DOHH2 (cell line): Measurements from ENCODE around the gene LARGE1.
A peak's percentile ranks its signal among the peaks of the same experiment; 100 is the strongest.

ENCODE experiments used
- H3F3A ChIP-seq: fragments of 200-600 bp; sonication (generic), shearing (Covaris generic); 2 replicates; pipeline ENCODE4 v1.6.0; 2016; ENCODE audit warnings: antibody characterized with exemption, mild to moderate bottlenecking; ENCODE audit not compliant: control insufficient read depth, insufficient read depth
- H3K27ac ChIP-seq: fragments of 200-600 bp; sonication (generic); 2 replicates; pipeline ENCODE4 v1.5.1; 2014; ENCODE audit warnings: low read depth, mild to moderate bottlenecking, low read length, moderate library complexity
- H3K27me3 ChIP-seq: fragments of 200-600 bp; sonication (generic); 2 replicates; pipeline ENCODE4 v1.6.1; 2014; ENCODE audit warnings: mild to moderate bottlenecking, low read length, mixed read lengths; ENCODE audit not compliant: control insufficient read depth
- H3K36me3 ChIP-seq: fragments of 200-600 bp; sonication (generic); 2 replicates; pipeline ENCODE4 v1.6.1; 2014; ENCODE audit warnings: mild to moderate bottlenecking, low read length, moderate library complexity, mixed read lengths; ENCODE audit not compliant: control insufficient read depth
- H3K4me1 ChIP-seq: fragments of 200-600 bp; sonication (generic); 2 replicates; pipeline ENCODE4 v1.6.1; 2014; ENCODE audit warnings: mild to moderate bottlenecking, low read length, mixed read lengths; ENCODE audit not compliant: control insufficient read depth
- H3K4me2 ChIP-seq: fragments of 200-600 bp; sonication (generic); 2 replicates; pipeline ENCODE4 v1.6.0; 2014; ENCODE audit warnings: mild to moderate bottlenecking, low read length, moderate library complexity
- H3K4me3 ChIP-seq: fragments of 200-600 bp; sonication (generic); 2 replicates; pipeline ENCODE4 v1.5.1; 2014; ENCODE audit warnings: mild to moderate bottlenecking, low read length, mixed read lengths
- H3K79me2 ChIP-seq: fragments of 200-600 bp; sonication (generic); 2 replicates; pipeline ENCODE4 v1.6.1; 2014; ENCODE audit warnings: mild to moderate bottlenecking, low read length, mixed read lengths; ENCODE audit not compliant: control insufficient read depth
- H3K9me2 ChIP-seq: fragments of 200-600 bp; sonication (generic); replicated peaks from 2 replicates; pipeline ENCODE4 v1.6.1; 2014; ENCODE audit warnings: mild to moderate bottlenecking, low read length, mixed read lengths; ENCODE audit not compliant: control insufficient read depth
- H3K9me3 ChIP-seq: fragments of 200-600 bp; sonication (generic); 2 replicates; pipeline ENCODE4 v1.6.1; 2014; ENCODE audit warnings: antibody characterized with exemption, low read length, mixed read lengths; ENCODE audit not compliant: control insufficient read depth, insufficient read depth
- H4K20me1 ChIP-seq: fragments of 200-600 bp; sonication (generic); 2 replicates; pipeline ENCODE4 v1.6.0; 2014; ENCODE audit warnings: low read depth, mild to moderate bottlenecking, antibody characterized with exemption, low read length, moderate library complexity; ENCODE audit not compliant: control insufficient read depth, insufficient read depth
- CTCF ChIP-seq: fragments of 200-600 bp; sonication (generic); IDR thresholded peaks from one replicate; pipeline ENCODE4 v1.5.1; 2014; ENCODE audit warnings: antibody characterized with exemption, mild to moderate bottlenecking, low read depth, low read length; ENCODE audit not compliant: poor library complexity, severe bottlenecking
- EZH2phosphoT487 ChIP-seq: fragments of 200-600 bp; sonication (generic); IDR thresholded peaks from 2 replicates; pipeline ENCODE4 v1.6.1; 2017; ENCODE audit warnings: borderline replicate concordance, mild to moderate bottlenecking, antibody characterized with exemption, low read length, moderate library complexity, mixed read lengths

Gene LARGE1

GRCh38 chr22:33576205-33576604 lies 344.1 kb downstream of the LARGE1 start:
- H3K4me3 ChIP-seq, result peak overlapping the region; percentile 38
- no peaks in the 10 kb centered on the region for H3K79me2 ChIP-seq
- H3K9me3 ChIP-seq, result no peaks in the 10 kb centered on the region
- H3K4me2 ChIP-seq, result peak overlapping the region; percentile 46
- no peaks in the 10 kb centered on the region for H3K36me3 ChIP-seq
- TF ChIP-seq EZH2phosphoT487, result no peak
- H3K27ac ChIP-seq, result peak overlapping the region; percentile 56
- H3F3A ChIP-seq, result peaks cover 9% of the 10 kb centered on the region; the same call in 1 of the 2 replicates
- peaks cover 81% of the 10 kb centered on the region for H3K4me1 ChIP-seq
- H3K9me2 ChIP-seq, result no peaks in the 10 kb centered on the region
- no peaks in the 10 kb centered on the region for H4K20me1 ChIP-seq
- no peaks in the 10 kb centered on the region for H3K27me3 ChIP-seq

- peak overlapping the region; percentile 46 for H3K4me2 ChIP-seq
- no peak for TF ChIP-seq EZH2phosphoT487
- no peak for TF ChIP-seq CTCF
- H3K4me1 ChIP-seq, result peaks cover 85% of the 10 kb centered on the region
- no peaks in the 10 kb centered on the region for H3K9me2 ChIP-seq
- H3K27me3 ChIP-seq, result no peaks in the 10 kb centered on the region
- H3K4me3 ChIP-seq, result peak overlapping the region; percentile 38; the same call in 1 of the 2 replicates
- no peaks in the 10 kb centered on the region for H3K36me3 ChIP-seq
- peak overlapping the region; percentile 56 for H3K27ac ChIP-seq
- H3F3A ChIP-seq, result peaks cover 9% of the 10 kb centered on the region; the same call in 1 of the 2 replicates
- H3K79me2 ChIP-seq, result no peaks in the 10 kb centered on the region
- no peaks in the 10 kb centered on the region for H3K9me3 ChIP-seq
- H4K20me1 ChIP-seq, result no peaks in the 10 kb centered on the region
Observed at GRCh38 chr22:33575771-33576170, 344.5 kb downstream of the LARGE1 start.

DNA sequence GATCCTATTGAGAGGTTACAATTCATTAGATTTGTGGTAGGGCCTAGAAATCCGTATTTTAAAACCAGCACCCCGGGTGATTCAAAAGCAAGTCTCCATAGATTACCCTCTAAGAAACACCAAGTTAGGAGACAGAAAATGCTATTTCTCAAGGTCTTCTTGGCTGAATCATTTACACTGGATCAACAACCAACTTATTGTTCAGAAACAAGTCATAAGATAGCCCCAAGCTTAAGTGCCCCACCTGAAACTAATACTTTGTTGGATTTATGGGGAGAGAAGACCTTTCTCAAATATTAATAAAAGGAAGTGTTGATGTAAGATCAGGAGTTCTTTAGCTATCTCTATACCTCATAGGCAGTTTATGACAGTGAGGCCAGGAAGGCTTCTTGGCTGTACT lies 345.2 kb downstream of the LARGE1 start:
- Histone ChIP-seq H3F3A (peaks cover 10% of the 10 kb centered on the region; the same call in 1 of the 2 replicates), H3K27ac (peak overlapping the region; percentile 56), H3K36me3 (no peaks in the 10 kb centered on the region), H3K9me2 (no peaks in the 10 kb centered on the region), H4K20me1 (no peaks in the 10 kb centered on the region), H3K4me3 (peak overlapping the region; percentile 38; the same call in 1 of the 2 replicates), H3K9me3 (no peaks in the 10 kb centered on the region), H3K4me1 (peaks cover 92% of the 10 kb centered on the region), H3K4me2 (peak overlapping the region; percentile 46), H3K79me2 (no peaks in the 10 kb centered on the region), H3K27me3 (no peaks in the 10 kb centered on the region)
- no peak for TF ChIP-seq CTCF
- TF ChIP-seq EZH2phosphoT487, result no peak

DNA sequence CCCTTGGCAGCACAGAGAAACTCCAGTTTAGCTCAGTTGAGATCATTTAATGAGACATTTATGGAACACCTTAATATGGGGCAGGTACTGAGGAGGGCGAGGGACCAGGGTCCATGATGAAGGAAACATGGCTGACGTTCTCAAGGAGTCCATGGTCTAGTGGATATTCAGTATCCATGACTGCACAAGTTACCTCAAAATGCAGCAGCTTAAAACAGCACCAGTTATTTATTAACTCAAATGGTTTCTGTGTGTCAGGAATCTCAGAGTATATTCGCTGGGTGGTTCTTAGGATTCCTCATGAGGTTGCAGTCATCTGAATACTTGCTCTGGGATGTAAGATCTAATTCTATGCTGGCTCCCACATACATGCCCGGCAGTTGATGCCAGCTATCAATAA lies 346.8 kb downstream of the LARGE1 start:
- no peak overlapping the region for H3K4me2 ChIP-seq
- peaks cover 96% of the 10 kb centered on the region for H3K4me1 ChIP-seq
- H3K4me3 ChIP-seq, result no peak overlapping the region
- no peak for TF ChIP-seq EZH2phosphoT487
- H3K36me3 ChIP-seq, result no peaks in the 10 kb centered on the region
- no peaks in the 10 kb centered on the region for H3K79me2 ChIP-seq
- no peaks in the 10 kb centered on the region for H3K27me3 ChIP-seq
- no peaks in the 10 kb centered on the region for H3K9me3 ChIP-seq
- H3F3A ChIP-seq, result peaks cover 22% of the 10 kb centered on the region
- H3K9me2 ChIP-seq, result no peaks in the 10 kb centered on the region
- H4K20me1 ChIP-seq, result no peaks in the 10 kb centered on the region
- no peak overlapping the region for H3K27ac ChIP-seq
